NB4 (cell line): ENCODE data around the gene SLC12A4.
"Not testable (repeated sequence)": the region's sequence is repeated elsewhere in the genome, so short reads cannot be mapped to it uniquely, and the experiment has no call there.

Source experiments
- DNase-seq: peaks from one replicate; pipeline ENCODE4 v3.0.0; 2010; ENCODE audit warnings: low read depth
- H3K4me3 ChIP-seq: one replicate; pipeline ENCODE4 v1.5.1; 2011; ENCODE audit warnings: mild to moderate bottlenecking, low read depth, low read length, moderate library complexity
- MAX ChIP-seq: IDR thresholded peaks from 2 replicates; pipeline ENCODE4 v1.6.1; 2011; ENCODE audit warnings: low read depth, low read length
- MYC ChIP-seq: IDR thresholded peaks from 2 replicates; pipeline ENCODE4 v1.6.1; 2011; ENCODE audit warnings: low read depth, low read length
- POLR2A ChIP-seq: IDR thresholded peaks from 2 replicates; pipeline ENCODE4 v1.6.1; 2011; ENCODE audit warnings: mild to moderate bottlenecking; ENCODE audit not compliant: insufficient read length; ENCODE audit errors: extremely low read depth
- TF ChIP-seq, protein P1 (sequence below): IDR thresholded peaks from one replicate; pipeline ENCODE4 v1.5.1; 2012; ENCODE audit warnings: low read depth, low read length

SLC12A4 gene

DNA sequence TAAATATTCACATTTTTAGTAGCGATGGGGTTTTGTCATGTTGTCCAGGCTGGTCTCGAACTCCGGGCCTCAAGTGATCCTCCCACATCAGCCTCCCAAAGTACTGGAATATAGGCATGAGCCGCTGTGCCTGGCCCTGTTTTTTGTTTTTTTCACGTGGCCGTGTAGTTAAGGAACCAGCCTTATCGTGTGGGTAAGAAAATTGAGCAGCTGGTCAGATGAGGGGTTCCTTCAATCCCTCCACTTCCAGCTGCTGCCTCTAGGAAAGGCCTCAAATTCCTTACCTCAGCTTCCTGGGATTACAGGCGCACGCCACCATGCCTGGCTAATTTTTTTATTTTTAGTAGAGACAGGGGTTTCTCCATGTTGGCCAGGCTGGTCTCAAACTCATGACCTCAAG, 36.8 kb upstream of the SLC12A4 start:
- TF ChIP-seq, protein P1, sequence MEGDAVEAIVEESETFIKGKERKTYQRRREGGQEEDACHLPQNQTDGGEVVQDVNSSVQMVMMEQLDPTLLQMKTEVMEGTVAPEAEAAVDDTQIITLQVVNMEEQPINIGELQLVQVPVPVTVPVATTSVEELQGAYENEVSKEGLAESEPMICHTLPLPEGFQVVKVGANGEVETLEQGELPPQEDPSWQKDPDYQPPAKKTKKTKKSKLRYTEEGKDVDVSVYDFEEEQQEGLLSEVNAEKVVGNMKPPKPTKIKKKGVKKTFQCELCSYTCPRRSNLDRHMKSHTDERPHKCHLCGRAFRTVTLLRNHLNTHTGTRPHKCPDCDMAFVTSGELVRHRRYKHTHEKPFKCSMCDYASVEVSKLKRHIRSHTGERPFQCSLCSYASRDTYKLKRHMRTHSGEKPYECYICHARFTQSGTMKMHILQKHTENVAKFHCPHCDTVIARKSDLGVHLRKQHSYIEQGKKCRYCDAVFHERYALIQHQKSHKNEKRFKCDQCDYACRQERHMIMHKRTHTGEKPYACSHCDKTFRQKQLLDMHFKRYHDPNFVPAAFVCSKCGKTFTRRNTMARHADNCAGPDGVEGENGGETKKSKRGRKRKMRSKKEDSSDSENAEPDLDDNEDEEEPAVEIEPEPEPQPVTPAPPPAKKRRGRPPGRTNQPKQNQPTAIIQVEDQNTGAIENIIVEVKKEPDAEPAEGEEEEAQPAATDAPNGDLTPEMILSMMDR: no peak
- TF ChIP-seq MAX: no peak
- TF ChIP-seq MYC: no peak
- no peak for TF ChIP-seq POLR2A
- DNase-seq: no peak
- H3K4me3 ChIP-seq: no peak overlapping the region

DNA sequence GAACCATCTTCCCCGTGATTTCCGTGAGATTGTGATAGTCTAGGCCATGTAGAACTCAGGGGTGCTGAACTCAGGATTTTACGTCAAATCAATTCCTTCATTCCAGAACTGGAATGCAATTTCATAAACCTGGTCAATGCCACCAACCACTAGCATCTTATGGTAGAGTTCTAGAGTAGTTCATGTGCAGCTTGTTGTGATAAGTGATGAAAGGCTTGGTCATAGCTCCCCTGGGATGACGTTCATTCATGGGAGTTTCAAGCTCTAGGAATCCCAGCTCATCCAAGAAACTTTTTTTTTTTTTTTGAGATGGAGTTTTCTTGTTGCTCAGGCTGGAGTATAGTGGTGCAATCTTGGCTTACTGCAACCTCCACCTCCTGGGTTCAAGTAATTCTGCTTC, 34.6 kb upstream of the SLC12A4 start:
- no peak for TF ChIP-seq MYC
- TF ChIP-seq MAX: no peak
- TF ChIP-seq, protein P1: no peak
- no peak for TF ChIP-seq POLR2A
- DNase-seq: no peak
- no peak overlapping the region for H3K4me3 ChIP-seq

DNA sequence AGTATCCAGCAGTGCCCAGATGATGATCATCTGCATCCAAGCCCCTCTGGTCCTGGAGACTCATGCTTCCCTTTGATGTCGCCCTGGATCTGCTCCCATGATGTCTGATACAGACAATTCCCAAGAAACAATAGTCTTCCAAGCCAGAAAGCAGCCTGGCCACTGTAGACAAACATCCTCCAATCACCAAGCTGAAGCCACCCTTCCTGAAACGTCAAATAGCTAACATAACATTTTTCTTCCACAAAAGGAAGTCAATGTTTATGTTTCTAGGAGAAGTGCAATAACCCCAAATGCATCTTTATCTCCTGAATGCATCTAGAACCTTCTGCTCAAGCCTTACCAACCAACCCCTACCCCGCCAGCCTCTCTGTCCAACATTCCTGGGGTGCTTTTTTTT, 32.0 kb upstream of the SLC12A4 start:
- no peak overlapping the region for H3K4me3 ChIP-seq
- TF ChIP-seq, protein P1: no peak
- no peak for TF ChIP-seq MYC
- no peak for TF ChIP-seq MAX
- no peak for TF ChIP-seq POLR2A
- DNase-seq: no peak

- H3K4me3 ChIP-seq: no peak overlapping the region
- peak; percentile 74 for DNase-seq
- TF ChIP-seq POLR2A (no peak), MYC (no peak)
- TF ChIP-seq, protein P1: no peak
Measured at GRCh38 chr16:67999985-68000384, 31.5 kb upstream of the SLC12A4 start.

DNA sequence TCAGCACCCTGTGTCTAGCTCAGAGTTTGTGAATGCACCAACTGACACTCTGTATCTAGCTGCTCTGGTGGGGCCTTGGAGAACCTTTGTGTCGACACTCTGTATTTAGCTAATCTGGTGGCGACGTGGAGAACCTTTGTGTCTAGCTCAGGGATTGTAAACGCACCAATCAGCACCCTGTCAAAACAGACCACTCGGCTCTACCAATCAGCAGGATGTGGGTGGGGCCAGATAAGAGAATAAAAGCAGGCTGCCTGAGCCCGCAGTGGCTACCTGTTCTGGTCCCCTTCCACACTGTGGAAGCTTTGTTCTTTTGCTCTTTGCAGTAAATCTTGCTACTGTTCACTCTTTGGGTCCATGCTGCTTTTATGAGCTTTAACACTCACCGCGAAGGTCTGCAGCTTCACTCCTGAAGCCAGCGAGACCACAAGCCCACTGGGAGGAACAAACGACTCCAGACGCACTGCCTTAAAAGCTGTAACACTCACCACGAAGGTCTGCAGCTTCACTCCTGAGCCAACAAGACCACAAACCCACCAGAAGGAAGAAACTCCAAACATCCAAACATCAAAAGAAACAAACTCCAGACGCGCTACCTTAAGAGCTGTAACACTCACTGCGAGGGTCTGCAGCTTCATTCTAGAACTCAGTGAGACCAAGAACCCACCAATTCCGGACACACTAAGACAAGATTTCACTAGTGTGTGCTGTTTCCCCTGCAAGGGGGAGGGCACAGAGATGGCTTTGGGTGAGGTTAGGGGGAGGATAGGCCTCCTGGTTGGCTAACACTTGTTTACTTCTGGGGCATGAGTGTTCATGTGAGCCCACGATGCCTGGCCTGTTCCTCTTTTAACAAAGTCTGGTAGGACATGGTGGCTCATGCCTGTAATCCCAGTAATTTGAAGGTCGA, 30.6 kb upstream of the SLC12A4 start, which contains the start of gene DPEP2:
Gene DPEP2 (minus strand): TSS at position 706 of the 910 bp plus-strand sequence. CDS start 6,272 bp downstream, outside the sequence.
- TF ChIP-seq MAX (peak; percentile 85), POLR2A (peak; percentile 43), MYC (peak; percentile 82)
- peak within 1 kb of the TSS; percentile 52 for H3K4me3 ChIP-seq
- DNase-seq: peak; percentile 93

GRCh38 chr16:67998231-67998778, 29.9 kb upstream of the SLC12A4 start:
- DNase-seq, H3K4me3 ChIP-seq: not testable (repeated sequence)

DNA sequence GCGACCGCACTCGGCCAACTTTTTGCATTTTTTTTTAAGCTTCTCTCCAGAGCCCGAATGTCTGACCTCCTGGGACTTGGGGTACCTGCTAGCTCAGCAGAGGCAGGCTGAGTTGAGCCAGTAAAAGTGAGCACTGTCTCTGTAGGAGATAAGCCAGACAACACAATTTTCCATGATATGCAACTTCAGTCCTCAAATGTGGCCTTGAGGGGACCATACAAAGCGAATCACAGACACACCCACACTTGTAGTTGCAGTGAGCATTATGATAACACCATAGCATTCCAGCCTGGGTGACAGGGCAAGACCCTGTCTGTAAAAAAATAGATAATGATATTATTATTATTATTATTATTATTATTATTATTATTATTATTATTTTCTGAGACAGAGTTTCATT, 28.2 kb upstream of the SLC12A4 start:
- TF ChIP-seq POLR2A (no peak), MAX (no peak), MYC (no peak)
- TF ChIP-seq, protein P1: no peak
- H3K4me3 ChIP-seq: no peak overlapping the region
- DNase-seq: no peak
